ENCODE results near the gene AP2B1.

- no peak for TF ChIP-seq POLR2A (IDR thresholded peaks at IDR 0.05; ENCODE audit: low read length)
- TF ChIP-seq GATA1 (IDR thresholded peaks at IDR 0.05; ENCODE audit: low read depth, low read length), result no peak
Observed at GRCh38 chr17:35752471-35752870, 165.3 kb downstream of the AP2B1 start.

Measured in erythroblast (primary cell).